ENCODE results near the gene NMU.
"Not testable (repeated sequence)": the region's sequence is repeated elsewhere in the genome, so short reads cannot be mapped to it uniquely, and the experiment has no call there.

NMU gene

GRCh38 chr4:55554453-55555030, 81.6 kb downstream of the NMU start:
- H3K27ac Mint-ChIP-seq, result no peak overlapping the region
- H3K4me3 Mint-ChIP-seq, result no peak overlapping the region
- H3K9me3 Mint-ChIP-seq, result no peaks in the 10 kb centered on the region
- H3K4me1 Mint-ChIP-seq (ENCODE audit: low read depth), result peaks cover 11% of the 10 kb centered on the region
- H3K36me3 Mint-ChIP-seq (ENCODE audit: low read depth), result peaks cover 4% of the 10 kb centered on the region
- H3K27me3 Mint-ChIP-seq, result peaks cover 31% of the 10 kb centered on the region

- Mint-ChIP-seq H3K27me3 (peaks cover 28% of the 10 kb centered on the region), H3K36me3 (ENCODE audit: low read depth) (peaks cover 4% of the 10 kb centered on the region), H3K9me3 (no peaks in the 10 kb centered on the region), H3K4me1 (ENCODE audit: low read depth) (peaks cover 20% of the 10 kb centered on the region), H3K4me3 (no peak overlapping the region), H3K27ac (no peak overlapping the region)
These were observed 82.5 kb downstream of the NMU start for GRCh38 chr4:55553441-55554201.

GRCh38 chr4:55551964-55552363, 84.1 kb downstream of the NMU start:
- H3K27ac Mint-ChIP-seq; H3K36me3 Mint-ChIP-seq (ENCODE audit: low read depth); H3K9me3 Mint-ChIP-seq; H3K4me3 Mint-ChIP-seq: not testable (repeated sequence)
- peaks cover 35% of the 10 kb centered on the region for H3K4me1 Mint-ChIP-seq (ENCODE audit: low read depth)
- peaks cover 19% of the 10 kb centered on the region for H3K27me3 Mint-ChIP-seq

DNA sequence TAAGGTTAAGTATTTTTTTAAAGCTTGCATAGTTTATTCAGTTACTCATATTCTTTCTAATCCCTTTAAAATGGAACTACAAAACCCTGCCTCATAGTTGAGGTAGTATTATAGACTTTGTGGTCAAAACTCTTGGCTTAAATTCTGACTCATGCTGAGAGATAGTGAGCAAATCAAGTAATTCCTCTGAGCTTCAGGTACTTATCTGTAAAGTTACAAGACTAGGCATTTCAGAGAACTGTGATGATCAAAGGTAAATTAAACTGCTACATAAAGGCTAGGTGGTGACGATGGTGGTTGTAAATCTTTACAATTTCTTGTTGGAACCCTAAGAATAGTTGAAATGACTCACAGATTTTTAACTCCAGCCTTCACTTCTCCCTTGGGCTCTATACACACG, 86.2 kb downstream of the NMU start:
- no peaks in the 10 kb centered on the region for H3K9me3 Mint-ChIP-seq
- H3K27ac Mint-ChIP-seq, result peak overlapping the region; percentile 91

DNA sequence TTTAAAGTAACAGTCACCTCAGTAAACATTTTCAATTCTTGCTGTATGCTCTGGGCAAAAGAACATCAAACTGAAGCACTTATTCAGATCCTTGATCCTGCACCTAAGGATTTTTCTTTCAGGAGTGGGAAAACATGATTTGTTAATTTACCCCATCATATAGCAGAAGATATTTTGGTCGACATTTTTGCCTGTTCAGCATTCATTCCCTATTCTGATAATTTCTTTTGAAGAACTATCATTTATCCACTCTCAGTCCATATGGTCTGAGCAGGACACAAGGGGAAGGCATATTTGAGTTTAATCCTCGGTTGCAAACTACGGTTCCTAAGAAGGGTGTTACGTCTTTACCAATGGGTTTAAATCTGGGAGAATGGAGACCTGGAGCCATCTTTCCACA, 88.2 kb downstream of the NMU start:
- Mint-ChIP-seq H3K4me3 (peak overlapping the region; percentile 91), H3K9me3 (no peaks in the 10 kb centered on the region), H3K27me3 (peaks cover 7% of the 10 kb centered on the region), H3K4me1 (ENCODE audit: low read depth) (peaks cover 55% of the 10 kb centered on the region), H3K36me3 (ENCODE audit: low read depth) (no peaks in the 10 kb centered on the region), H3K27ac (no peak overlapping the region)

More for the DNA sequence above, 86.2 kb downstream of the NMU start:
- H3K4me3 Mint-ChIP-seq, result peak overlapping the region; percentile 33
- H3K27me3 Mint-ChIP-seq, result peaks cover 14% of the 10 kb centered on the region
- no peaks in the 10 kb centered on the region for H3K36me3 Mint-ChIP-seq (ENCODE audit: low read depth)
- peaks cover 38% of the 10 kb centered on the region for H3K4me1 Mint-ChIP-seq (ENCODE audit: low read depth)

GRCh38 chr4:55547466-55547770, 88.7 kb downstream of the NMU start:
- Mint-ChIP-seq H3K27me3 (peaks cover 4% of the 10 kb centered on the region), H3K4me3 (peak overlapping the region; percentile 91), H3K36me3 (ENCODE audit: low read depth) (no peaks in the 10 kb centered on the region), H3K4me1 (ENCODE audit: low read depth) (peaks cover 57% of the 10 kb centered on the region), H3K9me3 (no peaks in the 10 kb centered on the region), H3K27ac (peak overlapping the region; percentile 70)

DNA sequence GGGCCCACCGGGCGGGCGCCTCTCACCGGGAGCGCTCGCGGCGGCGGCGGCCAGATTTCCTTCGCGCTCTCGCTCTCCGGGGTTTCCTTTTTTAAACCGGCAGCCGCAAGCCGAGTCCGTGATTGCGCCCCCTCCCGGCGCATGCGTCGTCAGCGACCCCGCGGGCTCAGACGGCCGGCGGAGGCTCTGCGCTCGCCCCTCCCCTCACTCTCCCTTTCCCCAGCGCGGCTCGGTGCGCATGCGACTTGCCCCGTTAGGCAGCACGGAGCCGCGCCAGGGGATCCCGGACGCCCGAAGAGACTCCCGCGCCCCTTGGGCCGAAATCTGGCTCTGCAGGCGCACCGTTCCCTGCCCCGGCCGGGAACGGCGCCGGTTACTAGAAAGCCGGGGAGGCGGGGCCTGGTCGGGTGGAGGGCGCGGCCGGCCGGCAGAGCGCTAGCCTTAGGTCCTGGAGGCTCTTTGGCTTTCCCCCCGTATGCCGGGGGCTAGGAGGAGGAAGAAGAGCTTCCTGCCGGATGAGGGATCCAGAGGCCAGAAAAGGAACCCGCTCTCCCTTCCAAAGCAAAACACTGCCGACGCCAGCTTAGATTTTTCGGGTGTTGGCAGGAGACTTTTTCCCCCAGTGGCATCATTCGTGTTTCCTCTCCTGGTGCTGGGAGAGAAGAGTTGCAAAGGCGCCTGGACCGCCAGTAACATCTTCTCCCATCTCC, 89.2 kb downstream of the NMU start, which contains the start of gene CLOCK:
Gene CLOCK, minus strand, starts transcription at position 154 of the 710 bp plus-strand sequence. CDS start 64,124 bp downstream, outside the sequence.
- peak within 1 kb of the TSS; percentile 91 for H3K4me3 Mint-ChIP-seq

DNA sequence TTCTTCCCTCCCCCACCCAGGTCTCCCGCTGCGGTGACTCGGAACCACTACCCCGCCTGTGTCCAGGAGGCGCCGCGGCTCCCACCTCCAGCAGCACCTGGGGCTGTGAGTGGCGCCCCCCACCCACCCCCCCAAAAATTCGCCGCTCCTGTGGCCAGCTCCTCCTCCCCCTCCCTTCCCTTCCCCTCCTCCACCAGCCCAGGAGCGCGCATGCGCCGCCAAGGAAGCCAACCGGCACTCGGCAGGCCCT, 89.7 kb downstream of the NMU start:
- Mint-ChIP-seq H3K4me1 (ENCODE audit: low read depth) (peaks cover 64% of the 10 kb centered on the region), H3K9me3 (no peaks in the 10 kb centered on the region), H3K27me3 (peaks cover 4% of the 10 kb centered on the region), H3K4me3 (peak overlapping the region; percentile 91), H3K27ac (no peak overlapping the region), H3K36me3 (ENCODE audit: low read depth) (no peaks in the 10 kb centered on the region)

More for the DNA sequence above, 89.2 kb downstream of the NMU start, which contains the start of gene CLOCK:
- Mint-ChIP-seq H3K4me1 (ENCODE audit: low read depth) (peaks cover 59% of the 10 kb centered on the region), H3K9me3 (no peaks in the 10 kb centered on the region), H3K36me3 (ENCODE audit: low read depth) (no peaks in the 10 kb centered on the region), H3K27me3 (peaks cover 4% of the 10 kb centered on the region), H3K27ac (peak within 1 kb of the TSS; percentile 86)

GRCh38 chr4:55545641-55546505, 90.2 kb downstream of the NMU start:
- Mint-ChIP-seq H3K27ac (peak overlapping the region; percentile 84), H3K4me3 (peak overlapping the region; percentile 91), H3K27me3 (peaks cover 4% of the 10 kb centered on the region), H3K4me1 (ENCODE audit: low read depth) (peaks cover 66% of the 10 kb centered on the region), H3K9me3 (no peaks in the 10 kb centered on the region), H3K36me3 (ENCODE audit: low read depth) (no peaks in the 10 kb centered on the region)

All from stimulated activated naive CD8-positive, alpha-beta T cell treated with anti-CD3 and anti-CD28 coated beads, Interleukin-15, Interleukin-2, amounts not matched to agents 100 ng/mL and 50 ng/mL, for 24 hours (primary cell).